NCI-H345 treated with DMSO at 0.1 percent for 48 hours (cell line): Measurements from ENCODE around the gene PHETA1.
"Not testable (repeated sequence)": the region's sequence is repeated elsewhere in the genome, so short reads cannot be mapped to it uniquely, and the experiment has no call there.

ENCODE experiments used
- DNase-seq: peaks from one replicate; lab custom pipeline; 2025; ENCODE audit not compliant: unreplicated experiment; lab: John Stamatoyannopoulos, UW

PHETA1 gene

GRCh38 chr12:111351026-111351425 is 17.9 kb downstream of the PHETA1 start:
- DNase-seq: no peak

- DNase-seq: no peak
These were observed 19.0 kb downstream of the PHETA1 start for GRCh38 chr12:111349748-111350520.

- no peak for DNase-seq
These were observed 19.7 kb downstream of the PHETA1 start for GRCh38 chr12:111349101-111349747.

- DNase-seq: no peak
These were observed 20.8 kb downstream of the PHETA1 start for GRCh38 chr12:111347891-111348644.

- no peak for DNase-seq
These were observed 24.5 kb downstream of the PHETA1 start for GRCh38 chr12:111344254-111344875.

GRCh38 chr12:111343181-111343580 is 25.7 kb downstream of the PHETA1 start:
- no peak for DNase-seq

GRCh38 chr12:111342376-111342775 is 26.5 kb downstream of the PHETA1 start:
- no peak for DNase-seq

- DNase-seq: no peak
These were observed 27.3 kb downstream of the PHETA1 start for GRCh38 chr12:111341426-111342065.

GRCh38 chr12:111340680-111341079 is 28.2 kb downstream of the PHETA1 start:
- not testable (repeated sequence) for DNase-seq

GRCh38 chr12:111340231-111340630 is 28.7 kb downstream of the PHETA1 start:
- no peak for DNase-seq

GRCh38 chr12:111339321-111339938 is 29.5 kb downstream of the PHETA1 start:
- no peak for DNase-seq

- DNase-seq: no peak
These were observed 30.8 kb downstream of the PHETA1 start for GRCh38 chr12:111338096-111338495.

- DNase-seq: no peak
These were observed 31.5 kb downstream of the PHETA1 start for GRCh38 chr12:111337371-111337770.

- not testable (repeated sequence) for DNase-seq
These were observed 32.5 kb downstream of the PHETA1 start for GRCh38 chr12:111336411-111336810.

- no peak for DNase-seq
These were observed 33.1 kb downstream of the PHETA1 start for GRCh38 chr12:111335811-111336210.

- not testable (repeated sequence) for DNase-seq
These were observed 33.6 kb downstream of the PHETA1 start for GRCh38 chr12:111335301-111335700.

- DNase-seq: no peak
These were observed 34.4 kb downstream of the PHETA1 start for GRCh38 chr12:111334393-111334915.

- no peak for DNase-seq
These were observed 37.8 kb downstream of the PHETA1 start for GRCh38 chr12:111330800-111331752.

- DNase-seq: no peak
These were observed 40.8 kb downstream of the PHETA1 start for GRCh38 chr12:111328138-111328537.
